Stimulated activated CD4-positive, alpha-beta T cell treated with anti-CD3 and anti-CD28 coated beads, Interleukin-2, amount 100 ng/mL, for 48 hours (primary cell): ENCODE measurements around the gene ZNF732.
"Not testable (repeated sequence)": the region's sequence is repeated elsewhere in the genome, so short reads cannot be mapped to it uniquely, and the experiment has no call there.

Source experiments
- DNase-seq, 2 donors: peaks; one replicate each; pipeline ENCODE4 v3.0.0-alpha.2; 2020

The ZNF732 gene

GRCh38 chr4:253936-254756 lies 51.1 kb downstream of the ZNF732 start:
- DNase-seq, result no peak

- no peak for DNase-seq
Measured at GRCh38 chr4:252065-252601, 53.1 kb downstream of the ZNF732 start.

- peak; percentile 54 to 65 for DNase-seq
Measured at GRCh38 chr4:244471-244870, 60.8 kb downstream of the ZNF732 start.

- DNase-seq, result no peak
Measured at GRCh38 chr4:243426-243825, 61.8 kb downstream of the ZNF732 start.

- peak; percentile 39 to 50 for DNase-seq
Measured at GRCh38 chr4:242121-242848, 63.0 kb downstream of the ZNF732 start.

GRCh38 chr4:241411-241810 lies 63.9 kb downstream of the ZNF732 start:
- DNase-seq, result not testable (repeated sequence)

- no peak for DNase-seq
Measured at GRCh38 chr4:236028-236427, 69.2 kb downstream of the ZNF732 start.

- no peak for DNase-seq
Measured at GRCh38 chr4:234178-234577, 71.1 kb downstream of the ZNF732 start.

- DNase-seq, result no peak
Measured at GRCh38 chr4:223913-224497, 81.3 kb downstream of the ZNF732 start.
